Gastrocnemius medialis (tissue), 4 donors: Measurements from ENCODE around the gene GNAI2. TPM values are rescaled to one million over a fixed set of nuclear protein-coding genes. Genes with fewer than 3 reads are reported as not detected.
"Not testable (repeated sequence)": the region's sequence is repeated elsewhere in the genome, so short reads cannot be mapped to it uniquely, and the experiment has no call there.

Source experiments
- ATAC-seq, 2 donors: fragments of 150-250 bp; one replicate each; pipeline ENCODE4 v1.9.1; 2016
- DNase-seq, 2 donors: peaks; one replicate each; pipeline ENCODE4 v3.0.0-alpha.2; 2019
- H3K27ac ChIP-seq, 4 donors: fragments of 200-600 bp; sonication (generic); 1 replicate in 1 of 4; 2 replicates in 3 of 4; pipeline ENCODE4 v1.5.1; 2016 to 2018; ENCODE audit warnings: mild to moderate bottlenecking in 2 of 4, moderate library complexity in 1 of 4
- H3K27me3 ChIP-seq, 3 donors: fragments of 200-600 bp; sonication (generic) in 2 of 3; 1 replicate in 1 of 3; 2 replicates in 2 of 3; pipeline versions ENCODE4 v1.5.1 to v1.6.0; 2016 to 2019; ENCODE audit warnings: mild to moderate bottlenecking in 1 of 3, moderate library complexity in 1 of 3
- H3K36me3 ChIP-seq, 2 donors: fragments of 200-600 bp; sonication (generic) in 1 of 2; one replicate each; pipeline ENCODE4 v1.5.1; 2017 to 2018
- H3K4me1 ChIP-seq, 2 donors: fragments of 200-600 bp; sonication (generic) in 1 of 2; one replicate each; pipeline ENCODE4 v1.5.1; 2016 to 2017; ENCODE audit warnings: mild to moderate bottlenecking in 2 of 2
- H3K4me3 ChIP-seq, 4 donors: fragments of 200-600 bp; sonication (generic) in 3 of 4; 1 replicate in 1 of 4; 2 replicates in 3 of 4; pipeline ENCODE4 v1.5.1; 2016 to 2019; ENCODE audit warnings: mild to moderate bottlenecking in 2 of 4
- H3K9me3 ChIP-seq, 3 donors: fragments of 200-600 bp; sonication (generic) in 2 of 3; 1 replicate in 1 of 3; 2 replicates in 2 of 3; pipeline ENCODE4 v1.5.1; 2016 to 2019
- CTCF ChIP-seq, 5 experiments: fragments of 450-650 bp in 3 of 5; fragments of 200-600 bp in 2 of 5; sonication (generic) in 2 of 5; IDR thresholded peaks in 4 of 5; conservative IDR thresholded peaks in 1 of 5; 1 replicate in 4 of 5; 2 replicates in 1 of 5; pipeline ENCODE4 v1.5.1; 2016 to 2019; ENCODE audit warnings: antibody characterized with exemption in 5 of 5, mild to moderate bottlenecking in 3 of 5, moderate library complexity in 3 of 5
- POLR2A ChIP-seq, 2 donors: fragments of 450-650 bp; IDR thresholded peaks; one replicate each; pipeline ENCODE4 v1.6.1; 2017; ENCODE audit warnings: antibody characterized with exemption in 2 of 2, mild to moderate bottlenecking in 2 of 2, moderate library complexity in 2 of 2
- in situ Hi-C, 4 donors: fragments of 200-750 bp; cut with MboI; loops; one replicate each; pipeline versions ENCODE4 v1.15.0 to v1.8.0; 2017; ENCODE audit warnings: low sequenced_read_pairs in 4 of 4
- intact Hi-C: fragments of 100-400 bp; cut with DNase I; formaldehyde crosslinking; loops from one replicate; pipeline ENCODE4 v1.15.1; 2023; ENCODE audit warnings: low total_unique reads
- total RNA-seq, 4 donors: library from RNA; depleted of rRNA; stranded (reverse); fragments of >200 nt; gene quantifications; one replicate each; pipeline versions ENCODE4 v1.1.0 to v1.2.3, GENCODE V29; 2016

GNAI2 gene
- total RNA-seq, 4 donors from 2014 or later, result 26.7 to 67.8 (median 39.8) TPM

GRCh38 chr3:50269977-50270413, 34.0 kb downstream of the GNAI2 start:
- DNase-seq, result no peak
- Histone ChIP-seq H3K27ac (peak overlapping the region in 1 of 4 donors; percentile 27), H3K36me3 (no peaks in the 10 kb centered on the region), H3K4me1 (peaks cover 33 to 67% of the 10 kb centered on the region in 2 donors), H3K9me3 (no peaks in the 10 kb centered on the region), H3K4me3 (no peak overlapping the region), H3K27me3 (no peaks in the 10 kb centered on the region)
- ATAC-seq, result no peak
- TF ChIP-seq POLR2A (IDR thresholded peaks at IDR 0.05) (no peak), CTCF (IDR thresholded peaks at IDR 0.05 in 4 of 5, conservative IDR thresholded peaks at IDR 0.05 in 1 of 5) (no peak)
- intact Hi-C loops (no loop called here), in situ Hi-C loops (loop anchor here in 2 of 4 donors (5.0 to 10.0 kb wide), 2 partner anchors 43 to 45 kb away; no protein-coding TSS in a partner anchor)

GRCh38 chr3:50270422-50271224, 34.6 kb downstream of the GNAI2 start:
- H3K27ac ChIP-seq, result peak overlapping the region in 1 of 4 donors; percentile 27
- no peaks in the 10 kb centered on the region for H3K27me3 ChIP-seq
- in situ Hi-C loops, result loop anchor here in 2 of 4 donors (5.0 to 10.0 kb wide), 2 partner anchors 43 to 46 kb away; no protein-coding TSS in a partner anchor
- H3K4me3 ChIP-seq, result no peak overlapping the region
- no peaks in the 10 kb centered on the region for H3K36me3 ChIP-seq
- peaks cover 33 to 62% of the 10 kb centered on the region in 2 donors for H3K4me1 ChIP-seq
- TF ChIP-seq CTCF (IDR thresholded peaks at IDR 0.05 in 4 of 5, conservative IDR thresholded peaks at IDR 0.05 in 1 of 5) (no peak), POLR2A (IDR thresholded peaks at IDR 0.05) (no peak)
- intact Hi-C loops, result no loop called here
- DNase-seq, result no peak
- H3K9me3 ChIP-seq, result no peaks in the 10 kb centered on the region
- ATAC-seq, result no peak

- intact Hi-C loops (no loop called here), in situ Hi-C loops (loop anchor here in 2 of 4 donors (5.0 to 10.0 kb wide), 2 partner anchors 44 to 47 kb away; no protein-coding TSS in a partner anchor)
- H3K9me3 ChIP-seq, result no peaks in the 10 kb centered on the region
- no peak for ATAC-seq
- no peak for TF ChIP-seq CTCF (IDR thresholded peaks at IDR 0.05 in 4 of 5, conservative IDR thresholded peaks at IDR 0.05 in 1 of 5)
- no peak for TF ChIP-seq POLR2A (IDR thresholded peaks at IDR 0.05)
- H3K27me3 ChIP-seq, result no peaks in the 10 kb centered on the region
- peaks cover 30 to 54% of the 10 kb centered on the region in 2 donors for H3K4me1 ChIP-seq
- DNase-seq, result no peak
- no peak overlapping the region for H3K4me3 ChIP-seq
- H3K36me3 ChIP-seq, result no peaks in the 10 kb centered on the region
- H3K27ac ChIP-seq, result no peak overlapping the region
Observed at GRCh38 chr3:50271314-50271936, 35.4 kb downstream of the GNAI2 start.

- H3K36me3 ChIP-seq, H3K27ac ChIP-seq, H3K9me3 ChIP-seq, H3K27me3 ChIP-seq, DNase-seq, ATAC-seq, intact Hi-C loops: not testable (repeated sequence)
- H3K4me1 ChIP-seq, result peaks cover 21 to 44% of the 10 kb centered on the region in 2 donors
- in situ Hi-C loops, result loop anchor here in 2 of 4 donors (5.0 to 10.0 kb wide), 2 partner anchors 45 to 48 kb away; no protein-coding TSS in a partner anchor
- H3K4me3 ChIP-seq, result peak overlapping the region in 1 of 4 donors; percentile 48
Observed at GRCh38 chr3:50272538-50272910, 36.5 kb downstream of the GNAI2 start.
